Adrenal gland (tissue), 12 donors: ENCODE data around the gene PLXNA4. TPM values are rescaled to one million over a fixed set of nuclear protein-coding genes. Genes with fewer than 3 reads are reported as not detected.

Source experiments
- DNase-seq, 7 donors: peaks; one replicate each; pipeline ENCODE4 v3.0.0-alpha.2; 2019 to 2020
- H3K27ac ChIP-seq, 5 donors: fragments of 200-600 bp; sonication (generic) in 4 of 5; 1 replicate in 3 of 5; 2 replicates in 2 of 5; pipeline versions ENCODE4 v1.5.1 to v1.8.0; 2016 to 2020; ENCODE audit warnings: mild to moderate bottlenecking in 1 of 5
- H3K27me3 ChIP-seq: fragments of 200-600 bp; 2 replicates; pipeline ENCODE4 v1.8.0; 2021
- H3K36me3 ChIP-seq, 2 donors: fragments of 200-600 bp; replicated peaks in 1 of 2; 1 replicate in 1 of 2; 2 replicates in 1 of 2; pipeline versions ENCODE4 v1.5.1 to v1.8.0; 2018 to 2022
- H3K4me1 ChIP-seq, 2 donors: fragments of 200-600 bp; replicated peaks in 1 of 2; 1 replicate in 1 of 2; 2 replicates in 1 of 2; pipeline versions ENCODE4 v1.5.1 to v1.8.0; 2018 to 2021
- H3K4me3 ChIP-seq, 4 donors: fragments of 200-600 bp; sonication (generic) in 3 of 4; one replicate each; pipeline ENCODE4 v1.5.1; 2016 to 2018
- H3K9me3 ChIP-seq, 3 donors: fragments of 200-600 bp; sonication (generic) in 1 of 3; replicated peaks in 1 of 3; 1 replicate in 2 of 3; 2 replicates in 1 of 3; pipeline versions ENCODE4 v1.5.1 to v1.8.0; 2016 to 2021
- POLR2A ChIP-seq, 2 donors: fragments of 450-650 bp; IDR thresholded peaks; one replicate each; pipeline ENCODE4 v1.6.1; 2017; ENCODE audit warnings: antibody characterized with exemption in 2 of 2, mild to moderate bottlenecking in 2 of 2, moderate library complexity in 1 of 2
- WGBS, 4 donors: extraction: QIAGEN DNeasy Blood & Tissue Kit in 2 of 4; methylation state at CpG; one replicate each; pipeline versions ENCODE4 v1.1.5 to v1.1.7; 2013 to 2017; 5-methylcytosine and 5-hydroxymethylcytosine counted together
- intact Hi-C, 2 donors: fragments of 100-400 bp; cut with DNase I; formaldehyde crosslinking; loops; one replicate each; pipeline versions ENCODE4 v1.14.1 to v1.15.0; 2022 to 2023
- polyA plus RNA-seq, 3 donors: library from polyadenylated mRNA; stranded (reverse); fragments of 200-250 nt in 2 of 3; fragments of 350-450 nt in 1 of 3; fragmentation: Illumina TruSeq in 1 of 3; extraction: RNeasy Lipid Tissue Mini Kit (QIAGEN cat#74804) in 1 of 3; gene quantifications; one replicate each; pipeline ENCODE4 v1.2.3, GENCODE V29; 2013 to 2014
- total RNA-seq, 9 donors: library from RNA; depleted of rRNA in 4 of 9; stranded (reverse); fragments of >200 nt in 4 of 9; fragments of 120-200 nt in 1 of 9; fragmentation: NEBNext Ultra II Directional in 1 of 9; extraction: Animal tissue kit (Norgen Biotek cat#: 25700) in 1 of 9; gene quantifications; one replicate each; pipeline versions ENCODE4 v1.1.0 to v1.2.4, GENCODE V29; 2013 to 2023
- TF ChIP-seq, protein P1 (sequence below), 6 experiments: fragments of 450-650 bp in 4 of 6; fragments of 200-600 bp in 2 of 6; sonication (generic) in 1 of 6; IDR thresholded peaks; 1 replicate in 5 of 6; 2 replicates in 1 of 6; pipeline versions ENCODE4 v1.5.1 to v1.8.0; 2016 to 2021; ENCODE audit warnings: antibody characterized with exemption in 6 of 6, mild to moderate bottlenecking in 2 of 6, moderate library complexity in 1 of 6
- donor health status: healthy with polysubstance abuse.
- donor health status: Bipolar disorder and iron deficiency.
- donor health status: DM: yes; HTN: yes; CAD: no.
- donor health status: DM: no; HTN: no; CAD: no.
- donor health status: DM: no; HTN: no; CAD: no.
- donor health status: DM: yes; HTN: yes; CAD: no.

Gene PLXNA4
- total and polyA plus RNA-seq, 12 donors = 0.99 to 10.7 (median 3.6) TPM

DNA sequence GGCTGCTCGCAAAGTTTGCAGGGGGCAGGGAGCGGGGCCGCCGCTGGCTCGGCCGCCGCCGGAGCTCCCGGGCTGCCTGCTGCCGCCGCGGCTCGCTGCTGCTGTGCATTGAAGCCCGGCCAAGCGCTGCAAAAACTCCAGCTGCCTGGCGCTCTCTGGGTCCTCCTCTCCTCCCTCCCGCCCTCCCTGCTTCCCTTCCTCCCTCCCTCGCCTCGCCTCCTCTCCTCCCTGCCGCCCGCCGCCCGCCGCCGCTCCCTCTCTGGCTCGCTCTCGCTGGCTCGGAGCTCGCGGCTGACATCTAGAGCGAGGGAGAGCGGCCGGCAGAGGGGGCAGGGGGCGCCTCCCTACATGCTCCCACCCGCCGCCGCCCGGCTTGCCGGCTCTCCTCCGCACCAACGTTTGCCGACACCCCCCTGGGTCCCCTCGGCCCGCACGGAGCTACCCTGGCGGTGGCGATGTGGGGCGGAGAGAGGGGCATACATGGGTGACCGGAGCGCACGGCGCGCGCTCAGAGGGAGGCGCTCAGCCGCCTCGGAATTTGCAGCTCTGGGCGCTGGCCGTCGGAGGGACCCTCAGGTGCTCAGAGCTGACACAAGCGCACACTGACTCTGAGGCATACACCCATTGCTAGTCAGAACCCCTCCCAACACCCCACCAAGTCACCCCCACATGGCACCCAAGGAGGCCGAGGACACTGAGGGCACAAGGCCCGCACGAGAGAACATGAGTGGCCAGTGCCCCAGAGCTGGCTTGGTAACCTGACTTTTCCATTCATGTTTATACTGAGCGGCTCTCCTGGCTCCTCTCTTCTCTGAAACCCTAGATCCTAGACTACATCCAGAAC lies 1.2 kb upstream of the PLXNA4 start:
- intact Hi-C loops = loop anchor here in 1 of 2 donors (10.0 kb wide), 1 partner anchor 633 kb away; no protein-coding TSS in a partner anchor
- Histone ChIP-seq H3K9me3 (no peaks in the 10 kb centered on the region), H3K27ac (no peak overlapping the region), H3K4me1 (no peaks in the 10 kb centered on the region), H3K27me3 (peaks cover 37% of the 10 kb centered on the region), H3K4me3 (peak overlapping the region in 1 of 4 donors; percentile 41), H3K36me3 (no peaks in the 10 kb centered on the region)
- WGBS, 4 donors = 6 to 67% (median 22%) methylated on average over 1 to 65 of the region's 65 CpGs
- no peak for TF ChIP-seq POLR2A (IDR thresholded peaks at IDR 0.05)
- TF ChIP-seq, protein P1, sequence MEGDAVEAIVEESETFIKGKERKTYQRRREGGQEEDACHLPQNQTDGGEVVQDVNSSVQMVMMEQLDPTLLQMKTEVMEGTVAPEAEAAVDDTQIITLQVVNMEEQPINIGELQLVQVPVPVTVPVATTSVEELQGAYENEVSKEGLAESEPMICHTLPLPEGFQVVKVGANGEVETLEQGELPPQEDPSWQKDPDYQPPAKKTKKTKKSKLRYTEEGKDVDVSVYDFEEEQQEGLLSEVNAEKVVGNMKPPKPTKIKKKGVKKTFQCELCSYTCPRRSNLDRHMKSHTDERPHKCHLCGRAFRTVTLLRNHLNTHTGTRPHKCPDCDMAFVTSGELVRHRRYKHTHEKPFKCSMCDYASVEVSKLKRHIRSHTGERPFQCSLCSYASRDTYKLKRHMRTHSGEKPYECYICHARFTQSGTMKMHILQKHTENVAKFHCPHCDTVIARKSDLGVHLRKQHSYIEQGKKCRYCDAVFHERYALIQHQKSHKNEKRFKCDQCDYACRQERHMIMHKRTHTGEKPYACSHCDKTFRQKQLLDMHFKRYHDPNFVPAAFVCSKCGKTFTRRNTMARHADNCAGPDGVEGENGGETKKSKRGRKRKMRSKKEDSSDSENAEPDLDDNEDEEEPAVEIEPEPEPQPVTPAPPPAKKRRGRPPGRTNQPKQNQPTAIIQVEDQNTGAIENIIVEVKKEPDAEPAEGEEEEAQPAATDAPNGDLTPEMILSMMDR (IDR thresholded peaks at IDR 0.05) = peak in 1 of 6 experiments; percentile 4
- peak; percentile 31 to 81 (median 37) for DNase-seq

DNA sequence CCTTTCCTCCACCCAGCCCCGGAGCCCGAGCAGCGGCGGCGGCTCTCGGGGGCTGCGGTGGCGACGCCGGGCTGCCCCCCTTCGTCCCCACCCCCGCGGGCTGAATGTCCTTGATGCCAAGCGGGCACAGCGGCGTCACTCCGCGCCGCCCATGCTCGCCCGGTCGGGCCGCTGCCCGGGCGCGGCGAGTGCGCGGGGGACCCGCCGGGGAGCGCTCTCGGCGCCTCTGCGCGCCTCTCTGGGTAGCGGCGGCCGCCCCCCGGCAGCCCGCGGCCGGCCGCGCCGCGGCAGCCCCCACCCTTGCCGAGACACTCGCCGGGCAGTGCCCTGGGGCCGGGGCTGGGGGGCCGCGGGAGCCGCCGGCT lies 433 bp upstream of the PLXNA4 start:
- WGBS, 4 donors = 0 to 1% (median 0%) methylated on average over 19 to 55 of the region's 55 CpGs; no CpG with 5 or more reads in 1 of the 4 donors
- TF ChIP-seq, protein P1 (IDR thresholded peaks at IDR 0.05) = no peak
- TF ChIP-seq POLR2A (IDR thresholded peaks at IDR 0.05) = no peak
- Histone ChIP-seq H3K4me1 (no peaks in the 10 kb centered on the region), H3K27me3 (peaks cover 43% of the 10 kb centered on the region), H3K4me3 (peak overlapping the region in 1 of 4 donors; percentile 53), H3K36me3 (no peaks in the 10 kb centered on the region), H3K27ac (no peak overlapping the region), H3K9me3 (no peaks in the 10 kb centered on the region)
- intact Hi-C loops = loop anchor here in 1 of 2 donors (10.0 kb wide), 1 partner anchor 632 kb away; no protein-coding TSS in a partner anchor
- no peak for DNase-seq

DNA sequence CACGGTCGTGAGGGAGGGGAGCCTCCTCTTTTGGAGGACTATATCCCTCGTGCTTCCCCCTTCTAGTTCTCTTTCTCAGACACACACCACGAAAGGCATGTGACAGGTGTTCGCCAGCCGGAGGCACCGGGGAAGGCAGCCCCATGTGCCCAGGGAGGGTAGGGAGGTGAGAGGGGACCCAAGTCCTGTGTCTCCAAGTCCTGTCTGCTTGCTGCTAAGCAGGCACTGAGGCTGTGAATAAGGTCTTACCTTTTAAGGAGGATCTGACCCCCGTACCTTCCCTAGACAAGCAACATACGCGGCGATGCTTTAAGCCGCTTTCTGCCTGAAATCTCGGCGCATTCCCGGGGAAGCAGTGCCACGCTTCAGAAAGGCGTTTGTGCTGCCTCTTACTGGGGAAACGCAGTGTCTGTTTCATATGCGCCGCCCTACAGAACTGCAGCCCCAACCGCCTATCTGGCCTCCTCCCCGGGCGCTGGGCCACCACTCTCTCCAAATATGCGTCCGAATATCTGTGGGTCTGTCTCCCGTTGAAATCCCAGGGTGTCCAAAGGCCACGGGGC lies 770 bp downstream of the PLXNA4 start:
- peak in 4 of 7 donors; percentile 13 to 71 (median 26) for DNase-seq
- Histone ChIP-seq H3K9me3 (no peaks in the 10 kb centered on the region), H3K27me3 (peaks cover 46% of the 10 kb centered on the region), H3K4me3 (peak overlapping the region in 1 of 4 donors; percentile 53), H3K36me3 (no peaks in the 10 kb centered on the region), H3K4me1 (no peaks in the 10 kb centered on the region), H3K27ac (no peak overlapping the region)
- no peak for TF ChIP-seq POLR2A (IDR thresholded peaks at IDR 0.05)
- TF ChIP-seq, protein P1 (IDR thresholded peaks at IDR 0.05) = no peak
- 0 to 2% (median 1%) methylated on average over 14 to 27 of the region's 27 CpGs for WGBS, 4 donors
- intact Hi-C loops = loop anchor here in 1 of 2 donors (10.0 kb wide), 1 partner anchor 631 kb away; no protein-coding TSS in a partner anchor

DNA sequence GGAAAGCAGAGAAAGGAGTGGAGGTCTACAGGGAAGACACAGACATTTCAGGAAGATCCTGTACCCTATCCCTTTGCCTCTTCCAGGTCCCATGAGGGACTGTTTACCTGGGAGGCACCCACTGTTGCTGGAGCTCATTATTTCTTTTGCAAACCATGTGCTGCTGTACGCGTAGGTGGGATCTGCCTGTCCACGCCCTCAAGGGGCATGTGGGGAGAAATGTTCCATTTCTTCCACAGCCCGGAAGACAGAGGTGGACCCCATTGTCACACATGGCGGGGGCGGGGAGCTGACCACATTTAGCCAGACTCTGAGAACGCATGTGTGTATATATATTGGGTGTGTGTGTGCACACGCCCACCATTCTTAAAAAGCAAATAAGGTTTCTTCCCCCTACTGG lies 2.0 kb downstream of the PLXNA4 start:
- H3K27ac ChIP-seq = no peak overlapping the region
- no peak overlapping the region for H3K4me3 ChIP-seq
- TF ChIP-seq, protein P1 (IDR thresholded peaks at IDR 0.05) = no peak
- no peak for TF ChIP-seq POLR2A (IDR thresholded peaks at IDR 0.05)
- WGBS, 4 donors = 22 to 34% (median 26%) methylated on average over 7 to 8 of the region's 8 CpGs
- DNase-seq = no peak
- H3K9me3 ChIP-seq = no peaks in the 10 kb centered on the region
- H3K27me3 ChIP-seq = peaks cover 46% of the 10 kb centered on the region
- H3K36me3 ChIP-seq = no peaks in the 10 kb centered on the region
- H3K4me1 ChIP-seq = no peaks in the 10 kb centered on the region
- intact Hi-C loops = loop anchor here in 1 of 2 donors (10.0 kb wide), 1 partner anchor 629 kb away; no protein-coding TSS in a partner anchor
